GM12873 (cell line): ENCODE results near the gene PRSS53.

Experiments
- CTCF ChIP-seq: IDR thresholded peaks from 2 replicates; pipeline ENCODE4 v1.5.1; 2012; ENCODE audit warnings: low read depth, mild to moderate bottlenecking, moderate library complexity, low read length, control low read depth; ENCODE audit not compliant: insufficient read depth; ENCODE audit errors: missing control alignments

PRSS53 gene

DNA sequence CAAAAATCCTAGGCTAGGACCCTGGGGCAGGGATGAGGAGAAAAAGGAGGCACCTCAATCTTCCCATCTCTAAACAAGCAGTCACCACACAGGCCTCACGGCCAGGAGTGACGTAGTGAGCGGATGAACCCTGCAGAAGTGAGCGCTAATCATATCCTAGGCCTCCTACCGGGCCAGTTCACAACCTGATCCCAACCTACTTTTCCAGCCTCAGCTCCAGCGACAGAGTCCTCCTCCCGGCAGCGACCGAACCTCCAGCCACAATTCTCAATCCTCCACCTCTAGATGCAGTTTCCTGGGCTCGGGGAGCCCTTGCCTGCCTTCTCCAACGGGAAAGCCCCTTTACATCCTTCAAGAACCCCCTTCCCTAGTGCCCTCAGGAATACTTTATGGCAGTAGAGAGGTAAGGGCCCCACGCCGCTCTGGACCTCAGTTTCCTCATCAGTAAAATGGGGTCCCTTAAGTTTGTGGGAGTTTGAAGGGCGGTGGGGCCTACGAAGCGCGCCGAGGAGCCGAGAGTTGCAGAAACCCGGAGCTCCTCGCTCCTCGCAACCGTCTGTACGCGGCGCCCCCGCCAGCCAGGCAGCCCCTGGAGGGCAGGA is 16.1 kb downstream of the PRSS53 start:
- TF ChIP-seq CTCF, result no peak

GRCh38 chr16:31071861-31072260 is 16.9 kb downstream of the PRSS53 start:
- no peak for TF ChIP-seq CTCF

GRCh38 chr16:31067342-31067741 is 21.4 kb downstream of the PRSS53 start:
- TF ChIP-seq CTCF, result no peak

DNA sequence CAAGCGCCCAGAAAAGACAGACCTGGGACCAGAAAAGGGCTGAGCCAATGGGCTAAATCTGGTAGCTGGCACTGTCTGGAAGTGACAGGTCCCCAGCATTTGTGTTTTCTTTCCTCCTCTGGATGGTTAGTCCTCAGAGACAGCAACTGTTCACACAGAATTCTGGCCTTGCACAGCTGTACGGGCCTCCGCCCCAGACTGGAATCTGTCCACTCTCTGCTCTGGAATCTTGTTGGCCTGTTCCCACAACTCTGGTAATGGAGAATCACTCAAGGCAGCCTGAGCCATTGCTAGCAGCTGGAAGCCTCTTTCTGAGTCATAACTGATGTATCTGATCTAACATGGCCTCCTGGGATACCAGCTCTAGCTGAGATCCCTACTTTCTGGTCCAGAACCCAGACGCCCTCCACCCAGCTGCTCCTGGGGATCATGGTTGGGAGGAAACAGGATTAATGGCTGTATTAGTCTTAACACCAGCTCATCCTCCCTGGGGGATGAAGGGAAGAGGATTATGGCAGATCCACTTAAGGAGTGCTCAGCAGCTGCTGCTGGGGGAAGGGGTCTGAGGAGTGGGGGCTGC is 23.8 kb downstream of the PRSS53 start:
- TF ChIP-seq CTCF, result no peak

GRCh38 chr16:31063843-31064611 is 24.7 kb downstream of the PRSS53 start:
- TF ChIP-seq CTCF, result no peak

- no peak for TF ChIP-seq CTCF
Measured at GRCh38 chr16:31063495-31063842, 25.3 kb downstream of the PRSS53 start.

DNA sequence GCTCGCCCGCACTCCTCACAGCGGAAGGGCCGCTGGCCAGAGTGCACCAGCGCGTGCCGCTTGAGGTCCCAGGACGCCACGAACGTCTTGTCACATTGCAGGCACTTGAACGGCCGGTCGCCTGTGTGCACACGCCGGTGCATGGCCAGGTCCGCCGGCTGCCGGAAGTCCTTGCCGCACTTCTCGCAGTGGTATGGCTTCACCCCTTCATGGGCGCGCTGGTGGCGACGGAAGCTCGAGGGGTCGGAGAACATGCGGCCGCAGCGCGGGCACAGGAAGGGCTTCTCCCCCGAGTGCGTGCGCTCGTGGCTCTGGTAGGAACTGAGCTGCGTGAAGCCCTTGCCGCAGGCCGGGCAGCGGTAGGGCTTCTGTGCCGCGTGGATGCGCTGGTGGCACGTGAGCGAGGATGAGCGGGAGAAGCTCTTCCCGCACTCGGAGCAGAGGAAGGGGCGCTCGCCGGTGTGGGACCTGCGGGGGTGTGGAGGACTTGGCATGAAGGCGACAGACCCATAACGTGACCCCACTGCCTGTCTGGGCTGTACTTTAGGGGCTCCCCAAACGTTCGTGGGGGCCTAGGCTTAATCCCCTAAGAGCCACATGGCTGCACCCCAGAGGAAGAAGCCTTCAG is 26.8 kb downstream of the PRSS53 start:
- TF ChIP-seq CTCF, result no peak
